Measurements from ENCODE around the gene DDX4.
"Not testable (repeated sequence)": the region's sequence is repeated elsewhere in the genome, so short reads cannot be mapped to it uniquely, and the experiment has no call there.

DNA sequence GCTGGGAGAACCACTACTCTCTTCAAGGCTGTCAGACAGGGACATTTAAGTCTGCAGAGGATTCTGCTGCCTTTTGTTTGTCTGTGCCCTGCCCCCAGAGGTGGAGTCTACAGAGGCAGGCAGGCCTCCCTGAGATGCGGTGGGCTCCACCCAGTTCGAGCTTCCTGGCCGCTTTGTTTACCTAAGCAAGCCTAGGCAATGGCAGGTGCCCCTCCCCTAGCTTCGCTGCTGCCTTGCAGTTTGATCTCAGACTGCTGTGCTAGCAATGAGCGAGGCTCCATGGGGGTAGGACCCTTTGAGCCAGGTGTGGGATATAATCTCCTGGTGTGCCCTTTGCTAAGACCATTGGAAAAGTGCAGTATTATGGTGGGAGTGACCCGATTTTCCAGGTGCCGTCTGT lies 71.0 kb downstream of the DDX4 start:
- not testable (repeated sequence) for TF ChIP-seq SRSF3 (IDR thresholded peaks at IDR 0.05; ENCODE audit: insufficient read depth, low read length); U2AF1 (optimal IDR thresholded peaks at IDR 0.05; ENCODE audit: low read depth, low read length); KDM5B (IDR thresholded peaks at IDR 0.05; ENCODE audit: insufficient replicate concordance, low read depth, low read length); PHF8 (IDR thresholded peaks at IDR 0.05; ENCODE audit: borderline replicate concordance, low read length); SIRT6 (IDR thresholded peaks at IDR 0.05; ENCODE audit: low read depth, low read length); POLR2AphosphoS5 (IDR thresholded peaks at IDR 0.05; ENCODE audit: control insufficient read depth, insufficient read depth, low read depth, low read length)
